SU-DHL-6 (cell line): ENCODE results near the gene FMR1NB.

Experiments used
- H2AFZ ChIP-seq: fragments of 200-600 bp; sonication (generic); 2 replicates; pipeline ENCODE4 v1.6.1; 2014; ENCODE audit warnings: low read depth, mild to moderate bottlenecking, moderate library complexity, mixed read lengths, antibody characterized with exemption, low read length; ENCODE audit not compliant: severe bottlenecking
- H3F3A ChIP-seq: fragments of 200-600 bp; shearing (Covaris generic); 2 replicates; pipeline ENCODE4 v1.6.0; 2016; ENCODE audit warnings: antibody characterized with exemption, mild to moderate bottlenecking; ENCODE audit not compliant: insufficient read depth
- H3K27ac ChIP-seq: fragments of 200-600 bp; sonication (generic); 2 replicates; pipeline ENCODE4 v1.5.1; 2016; ENCODE audit warnings: low read depth, mild to moderate bottlenecking, low read length, moderate library complexity, mixed read lengths
- H3K27me3 ChIP-seq: fragments of 200-600 bp; sonication (generic), shearing (Covaris generic); 2 replicates; pipeline ENCODE4 v1.6.0; 2014; ENCODE audit warnings: mild to moderate bottlenecking, low read length
- H3K36me3 ChIP-seq: fragments of 200-600 bp; sonication (generic); 2 replicates; pipeline ENCODE4 v1.6.1; 2014; ENCODE audit warnings: mild to moderate bottlenecking, low read length, mixed read lengths
- H3K4me2 ChIP-seq: fragments of 300-600, 200-600 bp; shearing (Covaris generic), sonication (generic); 2 replicates; pipeline ENCODE4 v1.6.0; 2014; ENCODE audit warnings: low read length, low read depth, mild to moderate bottlenecking; ENCODE audit not compliant: poor library complexity, severe bottlenecking
- H3K4me3 ChIP-seq: fragments of 200-600 bp; sonication (generic); 2 replicates; pipeline ENCODE4 v1.5.1; 2014; ENCODE audit warnings: antibody characterized with exemption, low read length, mild to moderate bottlenecking, mixed read lengths; ENCODE audit not compliant: insufficient read depth, poor library complexity, severe bottlenecking
- H3K79me2 ChIP-seq: fragments of 200-600 bp; sonication (generic); 2 replicates; pipeline ENCODE4 v1.6.1; 2014; ENCODE audit warnings: mild to moderate bottlenecking, low read length, moderate library complexity; ENCODE audit not compliant: insufficient read depth
- H3K9ac ChIP-seq: fragments of 200-600 bp; sonication (generic); 2 replicates; pipeline ENCODE4 v1.7.0; 2014; ENCODE audit warnings: mild to moderate bottlenecking, low read length
- H3K9me2 ChIP-seq: fragments of 200-600 bp; sonication (generic); replicated peaks from 2 replicates; pipeline ENCODE4 v1.6.1; 2014; ENCODE audit warnings: low read length; ENCODE audit not compliant: insufficient read depth
- H3K9me3 ChIP-seq: fragments of 200-600 bp; sonication (generic); 2 replicates; pipeline ENCODE4 v1.6.1; 2014; ENCODE audit warnings: low read length, mixed read lengths; ENCODE audit not compliant: insufficient read depth
- H4K20me1 ChIP-seq: fragments of 200-600 bp; sonication (generic); 2 replicates; pipeline ENCODE4 v1.6.1; 2014; ENCODE audit warnings: low read depth, mild to moderate bottlenecking, antibody characterized with exemption, low read length, moderate library complexity, mixed read lengths
- CTCF ChIP-seq: fragments of 200-600 bp; sonication (generic); IDR thresholded peaks from one replicate; pipeline ENCODE4 v1.5.1; 2017; ENCODE audit warnings: antibody characterized with exemption, mild to moderate bottlenecking, low read length, moderate library complexity; ENCODE audit not compliant: insufficient read depth, poor library complexity, severe bottlenecking
- EZH2phosphoT487 ChIP-seq: fragments of 200-600 bp; sonication (generic), shearing (Covaris generic); conservative IDR thresholded peaks from 2 replicates; pipeline ENCODE4 v1.6.1; 2018; ENCODE audit warnings: mild to moderate bottlenecking, antibody characterized with exemption, low read length, moderate library complexity, mixed read lengths

Gene FMR1NB

GRCh38 chrX:148070504-148070877, 89.4 kb downstream of the FMR1NB start:
- H3K9me2 ChIP-seq = no peaks in the 10 kb centered on the region
- peak overlapping the region; percentile 22 for H2AFZ ChIP-seq
- H3K36me3 ChIP-seq = no peaks in the 10 kb centered on the region
- H4K20me1 ChIP-seq = no peaks in the 10 kb centered on the region
- H3K4me2 ChIP-seq = no peak overlapping the region
- no peaks in the 10 kb centered on the region for H3F3A ChIP-seq
- no peak overlapping the region for H3K4me3 ChIP-seq
- no peak overlapping the region for H3K27ac ChIP-seq
- H3K9ac ChIP-seq = no peak overlapping the region
- no peaks in the 10 kb centered on the region for H3K79me2 ChIP-seq
- H3K9me3 ChIP-seq = no peaks in the 10 kb centered on the region
- no peaks in the 10 kb centered on the region for H3K27me3 ChIP-seq
- TF ChIP-seq EZH2phosphoT487 (no peak), CTCF (no peak)
